ENCODE data around the gene EPGN.

Gene EPGN

GRCh38 chr4:74308215-74308614, at the start of gene EPGN:
Gene EPGN, plus strand, starts transcription at chr4:74308470. Its CDS starts 64 bp downstream, at chr4:74308534.
- no peak for DNase-seq (ENCODE audit: low read depth)

GRCh38 chr4:74258963-74259362, 49.3 kb upstream of the EPGN start:
- DNase-seq (ENCODE audit: low read depth): no peak

- DNase-seq (ENCODE audit: low read depth): no peak
Measured at GRCh38 chr4:74260036-74260435, 48.2 kb upstream of the EPGN start.

GRCh38 chr4:74262522-74262921, 45.7 kb upstream of the EPGN start:
- DNase-seq (ENCODE audit: low read depth): no peak

GRCh38 chr4:74263551-74263950, 44.7 kb upstream of the EPGN start:
- DNase-seq (ENCODE audit: low read depth): no peak

GRCh38 chr4:74266081-74266480, 42.2 kb upstream of the EPGN start:
- no peak for DNase-seq (ENCODE audit: low read depth)

- DNase-seq (ENCODE audit: low read depth): no peak
Measured at GRCh38 chr4:74267998-74268606, 40.2 kb upstream of the EPGN start.

GRCh38 chr4:74268643-74269042, 39.6 kb upstream of the EPGN start:
- no peak for DNase-seq (ENCODE audit: low read depth)

GRCh38 chr4:74278490-74278889, 29.8 kb upstream of the EPGN start:
- DNase-seq (ENCODE audit: low read depth): no peak

- no peak for DNase-seq (ENCODE audit: low read depth)
Measured at GRCh38 chr4:74279716-74280115, 28.6 kb upstream of the EPGN start.

- no peak for DNase-seq (ENCODE audit: low read depth)
Measured at GRCh38 chr4:74282926-74283325, 25.3 kb upstream of the EPGN start.

- DNase-seq (ENCODE audit: low read depth): no peak
Measured at GRCh38 chr4:74283614-74284013, 24.7 kb upstream of the EPGN start.

GRCh38 chr4:74284053-74284452, 24.2 kb upstream of the EPGN start:
- no peak for DNase-seq (ENCODE audit: low read depth)

GRCh38 chr4:74287164-74287563, 21.1 kb upstream of the EPGN start:
- no peak for DNase-seq (ENCODE audit: low read depth)

- no peak for DNase-seq (ENCODE audit: low read depth)
Measured at GRCh38 chr4:74287791-74288190, 20.5 kb upstream of the EPGN start.

GRCh38 chr4:74291471-74291870, 16.8 kb upstream of the EPGN start:
- DNase-seq (ENCODE audit: low read depth): no peak

- DNase-seq (ENCODE audit: low read depth): no peak
Measured at GRCh38 chr4:74292111-74292870, 16.0 kb upstream of the EPGN start.

- DNase-seq (ENCODE audit: low read depth): no peak
Measured at GRCh38 chr4:74293558-74293957, 14.7 kb upstream of the EPGN start.

- DNase-seq (ENCODE audit: low read depth): no peak
Measured at GRCh38 chr4:74294681-74295080, 13.6 kb upstream of the EPGN start.

GRCh38 chr4:74297539-74297938, 10.7 kb upstream of the EPGN start:
- no peak for DNase-seq (ENCODE audit: low read depth)

GRCh38 chr4:74304095-74304625, 4.1 kb upstream of the EPGN start:
- no peak for DNase-seq (ENCODE audit: low read depth)

GRCh38 chr4:74305000-74305399, 3.3 kb upstream of the EPGN start:
- no peak for DNase-seq (ENCODE audit: low read depth)

GRCh38 chr4:74307170-74307569, 1.1 kb upstream of the EPGN start:
- DNase-seq (ENCODE audit: low read depth): no peak

GRCh38 chr4:74309223-74309622, 953 bp downstream of the EPGN start:
- DNase-seq (ENCODE audit: low read depth): no peak

All from stimulated activated CD4-positive, alpha-beta T cell treated with anti-CD3 and anti-CD28 coated beads, Interleukin-2, amount 100 ng/mL, for 4 hours (primary cell).